Stimulated activated CD4-positive, alpha-beta T cell treated with anti-CD3 and anti-CD28 coated beads, Interleukin-1b, Interleukin-23, amount 100 ng/mL, for 48 hours (primary cell): ENCODE measurements around the gene MALRD1.

ENCODE experiments used
- DNase-seq: peaks from one replicate; pipeline ENCODE4 v3.0.0-alpha.2; 2020

Gene MALRD1

GRCh38 chr10:19656420-19657042, 607.9 kb downstream of the MALRD1 start:
- no peak for DNase-seq

GRCh38 chr10:19658131-19658530, 609.5 kb downstream of the MALRD1 start:
- DNase-seq: no peak

GRCh38 chr10:19658622-19659233, 610.1 kb downstream of the MALRD1 start:
- DNase-seq: no peak

- DNase-seq: no peak
These were observed 611.5 kb downstream of the MALRD1 start for GRCh38 chr10:19659920-19660655.

- DNase-seq: no peak
These were observed 614.7 kb downstream of the MALRD1 start for GRCh38 chr10:19663344-19663743.

- DNase-seq: no peak
These were observed 619.5 kb downstream of the MALRD1 start for GRCh38 chr10:19668116-19668515.

GRCh38 chr10:19676063-19676462, 627.5 kb downstream of the MALRD1 start:
- no peak for DNase-seq

- DNase-seq: no peak
These were observed 634.8 kb downstream of the MALRD1 start for GRCh38 chr10:19683356-19683755.

GRCh38 chr10:19683960-19684359, 635.4 kb downstream of the MALRD1 start:
- DNase-seq: no peak

GRCh38 chr10:19688344-19688743, 639.7 kb downstream of the MALRD1 start:
- DNase-seq: no peak

GRCh38 chr10:19689231-19689630, 640.6 kb downstream of the MALRD1 start:
- DNase-seq: no peak

- no peak for DNase-seq
These were observed 650.7 kb downstream of the MALRD1 start for GRCh38 chr10:19699299-19699698.

- no peak for DNase-seq
These were observed 652.9 kb downstream of the MALRD1 start for GRCh38 chr10:19701427-19702052.

GRCh38 chr10:19702215-19702614, 653.6 kb downstream of the MALRD1 start:
- DNase-seq: no peak

GRCh38 chr10:19704544-19704943, 655.9 kb downstream of the MALRD1 start:
- DNase-seq: no peak

- no peak for DNase-seq
These were observed 656.6 kb downstream of the MALRD1 start for GRCh38 chr10:19705250-19705649.

GRCh38 chr10:19706904-19707303, 658.3 kb downstream of the MALRD1 start:
- DNase-seq: no peak

GRCh38 chr10:19707376-19707775, 658.8 kb downstream of the MALRD1 start:
- DNase-seq: no peak

- DNase-seq: no peak
These were observed 659.4 kb downstream of the MALRD1 start for GRCh38 chr10:19708031-19708430.

GRCh38 chr10:19710600-19710999, 662.0 kb downstream of the MALRD1 start:
- DNase-seq: no peak

- no peak for DNase-seq
These were observed 664.6 kb downstream of the MALRD1 start for GRCh38 chr10:19713159-19713558.

GRCh38 chr10:19713800-19714525, 665.4 kb downstream of the MALRD1 start:
- DNase-seq: no peak

- no peak for DNase-seq
These were observed 670.7 kb downstream of the MALRD1 start for GRCh38 chr10:19719284-19719683.
